Liver (tissue), 9 donors: ENCODE results near the gene NBEA. TPM values are rescaled to one million over a fixed set of nuclear protein-coding genes. Genes with fewer than 3 reads are reported as not detected.

ENCODE experiments used
- DNase-seq: peaks from one replicate; pipeline ENCODE4 v3.0.0-alpha.2; 2017; ENCODE audit warnings: low spot score
- H3K27ac ChIP-seq, 2 donors: one replicate each; pipeline ENCODE4 v1.7.0; 2013; ENCODE audit warnings: inconsistent platforms in 2 of 2, low read length in 2 of 2, control low read depth in 1 of 2, low read depth in 1 of 2, mild to moderate bottlenecking in 1 of 2
- H3K27me3 ChIP-seq, 4 donors: one replicate each; pipeline versions ENCODE4 v1.6.1 to v1.7.0; 2013; ENCODE audit warnings: low read length in 3 of 4, inconsistent platforms in 1 of 4, mild to moderate bottlenecking in 1 of 4, moderate library complexity in 1 of 4; ENCODE audit not compliant: control insufficient read depth in 4 of 4, insufficient read depth in 4 of 4
- H3K36me3 ChIP-seq, 4 donors: one replicate each; pipeline versions ENCODE4 v1.6.1 to v1.7.0; 2013; ENCODE audit warnings: low read length in 3 of 4, mild to moderate bottlenecking in 3 of 4, low read depth in 1 of 4, moderate library complexity in 1 of 4; ENCODE audit not compliant: control insufficient read depth in 4 of 4, insufficient read depth in 3 of 4
- H3K4me1 ChIP-seq, 4 donors: one replicate each; pipeline versions ENCODE4 v1.6.1 to v1.7.0; 2013; ENCODE audit warnings: low read length in 3 of 4, mild to moderate bottlenecking in 3 of 4, moderate library complexity in 1 of 4; ENCODE audit not compliant: control insufficient read depth in 4 of 4, insufficient read depth in 4 of 4
- H3K4me3 ChIP-seq, 3 donors: one replicate each; pipeline versions ENCODE4 v1.6.1 to v1.7.0; 2013; ENCODE audit warnings: low read length in 3 of 3, control low read depth in 1 of 3, low read depth in 1 of 3, mild to moderate bottlenecking in 1 of 3
- H3K9ac ChIP-seq, 2 donors: one replicate each; pipeline ENCODE4 v1.7.0; 2013; ENCODE audit warnings: low read length in 2 of 2, mild to moderate bottlenecking in 2 of 2, moderate library complexity in 2 of 2, control low read depth in 1 of 2, low read depth in 1 of 2
- H3K9me3 ChIP-seq, 4 donors: one replicate each; pipeline versions ENCODE4 v1.6.1 to v1.7.0; 2013; ENCODE audit warnings: low read length in 3 of 4; ENCODE audit not compliant: control insufficient read depth in 4 of 4
- EGR1 ChIP-seq, 2 donors: IDR thresholded peaks; 2 replicates each; pipeline ENCODE4 v1.6.1; 2016 to 2018; ENCODE audit warnings: antibody characterized with exemption in 2 of 2, low read depth in 2 of 2
- FOXA1 ChIP-seq: IDR thresholded peaks from 2 replicates; pipeline ENCODE4 v1.6.1; 2016; ENCODE audit warnings: antibody characterized with exemption
- FOXA2 ChIP-seq: IDR thresholded peaks from 2 replicates; pipeline ENCODE4 v1.6.1; 2016; ENCODE audit warnings: antibody characterized with exemption
- GABPA ChIP-seq, 2 donors: IDR thresholded peaks in 1 of 2; conservative IDR thresholded peaks in 1 of 2; 2 replicates each; pipeline ENCODE4 v1.6.1; 2016; ENCODE audit warnings: antibody characterized with exemption in 2 of 2, mild to moderate bottlenecking in 1 of 2, moderate library complexity in 1 of 2
- HNF4A ChIP-seq, 2 donors: conservative IDR thresholded peaks; 2 replicates each; pipeline ENCODE4 v1.6.1; 2016; ENCODE audit warnings: antibody characterized with exemption in 2 of 2, mild to moderate bottlenecking in 2 of 2
- NR2F2 ChIP-seq: IDR thresholded peaks from 2 replicates; pipeline ENCODE4 v1.6.1; 2016; ENCODE audit warnings: antibody characterized with exemption
- RAD21 ChIP-seq, 2 donors: IDR thresholded peaks; 2 replicates each; pipeline ENCODE4 v1.6.1; 2016; ENCODE audit warnings: antibody characterized with exemption in 2 of 2, mild to moderate bottlenecking in 2 of 2
- TAF1 ChIP-seq: conservative IDR thresholded peaks from 2 replicates; pipeline ENCODE4 v1.6.1; 2016; ENCODE audit warnings: antibody characterized with exemption, mild to moderate bottlenecking
- WGBS: extraction: QIAGEN DNeasy Blood & Tissue Kit; methylation state at CpG from one replicate; pipeline ENCODE4 v1.1.7; 2013; 5-methylcytosine and 5-hydroxymethylcytosine counted together
- polyA plus RNA-seq, 2 donors: library from polyadenylated mRNA; stranded (reverse) in 1 of 2; unstranded in 1 of 2; fragments of 200-250 nt in 1 of 2; fragments of >200 nt in 1 of 2; fragmentation: Nextera tagmentation in 1 of 2; extraction: Ambion mirVana in 1 of 2; gene quantifications; one replicate each; pipeline versions ENCODE4 v1.2.1 to v1.2.3, GENCODE V29; 2013 to 2015
- total RNA-seq, 2 donors: library from RNA; depleted of rRNA; stranded (reverse); fragments of >200 nt; gene quantifications; one replicate each; pipeline ENCODE4 v1.2.3, GENCODE V29; 2014
- TF ChIP-seq, protein P1 (sequence below): IDR thresholded peaks from 2 replicates; pipeline ENCODE4 v1.6.1; 2016; ENCODE audit warnings: antibody characterized with exemption, mild to moderate bottlenecking
- TF ChIP-seq, protein P2 (sequence below): IDR thresholded peaks from 2 replicates; pipeline ENCODE4 v1.6.1; 2016; ENCODE audit warnings: antibody characterized with exemption
- TF ChIP-seq, protein P3 (sequence below): fragments of 150-350 bp; IDR thresholded peaks from 2 replicates; pipeline ENCODE4 v1.5.1; 2017; ENCODE audit warnings: improper control_type of control experiment, low read depth, low read length; ENCODE audit not compliant: missing input control
- TF ChIP-seq, protein P4 (sequence below): IDR thresholded peaks from 2 replicates; pipeline ENCODE4 v1.6.1; 2016; ENCODE audit warnings: antibody characterized with exemption
- donor health status: healthy.
- donor health status: healthy.
- donor health status: healthy.
- donor health status: healthy.
- donor health status: healthy.

Gene NBEA
- total and polyA plus RNA-seq, 4 donors = 0.24 to 3.5 (median 1.4) TPM

DNA sequence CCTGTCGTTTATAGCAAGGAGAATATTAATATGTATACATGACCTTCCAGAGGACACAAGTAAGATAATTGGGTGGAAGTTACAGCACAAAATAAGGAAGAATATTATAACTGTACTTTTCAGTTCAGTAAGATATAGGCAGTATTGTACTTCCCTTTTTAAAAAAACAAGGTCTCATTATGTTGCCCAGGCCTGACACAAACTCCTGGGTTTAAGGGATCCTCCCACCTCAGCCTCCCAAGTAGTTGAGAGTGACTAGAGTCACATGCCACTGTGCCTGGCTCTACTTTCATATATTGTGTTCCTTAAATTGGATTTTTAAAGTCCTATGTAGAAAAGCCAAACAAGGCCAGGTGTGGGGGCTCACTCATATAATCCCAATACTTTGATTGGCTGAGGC lies 553.9 kb downstream of the NBEA start:
- Histone ChIP-seq H3K9me3 (no peaks in the 10 kb centered on the region), H3K4me1 (no peaks in the 10 kb centered on the region), H3K4me3 (no peak overlapping the region), H3K9ac (no peak overlapping the region), H3K27me3 (no peaks in the 10 kb centered on the region), H3K27ac (no peak overlapping the region), H3K36me3 (no peaks in the 10 kb centered on the region)
- no peak for DNase-seq
- TF ChIP-seq, protein P1, sequence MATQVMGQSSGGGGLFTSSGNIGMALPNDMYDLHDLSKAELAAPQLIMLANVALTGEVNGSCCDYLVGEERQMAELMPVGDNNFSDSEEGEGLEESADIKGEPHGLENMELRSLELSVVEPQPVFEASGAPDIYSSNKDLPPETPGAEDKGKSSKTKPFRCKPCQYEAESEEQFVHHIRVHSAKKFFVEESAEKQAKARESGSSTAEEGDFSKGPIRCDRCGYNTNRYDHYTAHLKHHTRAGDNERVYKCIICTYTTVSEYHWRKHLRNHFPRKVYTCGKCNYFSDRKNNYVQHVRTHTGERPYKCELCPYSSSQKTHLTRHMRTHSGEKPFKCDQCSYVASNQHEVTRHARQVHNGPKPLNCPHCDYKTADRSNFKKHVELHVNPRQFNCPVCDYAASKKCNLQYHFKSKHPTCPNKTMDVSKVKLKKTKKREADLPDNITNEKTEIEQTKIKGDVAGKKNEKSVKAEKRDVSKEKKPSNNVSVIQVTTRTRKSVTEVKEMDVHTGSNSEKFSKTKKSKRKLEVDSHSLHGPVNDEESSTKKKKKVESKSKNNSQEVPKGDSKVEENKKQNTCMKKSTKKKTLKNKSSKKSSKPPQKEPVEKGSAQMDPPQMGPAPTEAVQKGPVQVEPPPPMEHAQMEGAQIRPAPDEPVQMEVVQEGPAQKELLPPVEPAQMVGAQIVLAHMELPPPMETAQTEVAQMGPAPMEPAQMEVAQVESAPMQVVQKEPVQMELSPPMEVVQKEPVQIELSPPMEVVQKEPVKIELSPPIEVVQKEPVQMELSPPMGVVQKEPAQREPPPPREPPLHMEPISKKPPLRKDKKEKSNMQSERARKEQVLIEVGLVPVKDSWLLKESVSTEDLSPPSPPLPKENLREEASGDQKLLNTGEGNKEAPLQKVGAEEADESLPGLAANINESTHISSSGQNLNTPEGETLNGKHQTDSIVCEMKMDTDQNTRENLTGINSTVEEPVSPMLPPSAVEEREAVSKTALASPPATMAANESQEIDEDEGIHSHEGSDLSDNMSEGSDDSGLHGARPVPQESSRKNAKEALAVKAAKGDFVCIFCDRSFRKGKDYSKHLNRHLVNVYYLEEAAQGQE = no peak
- TF ChIP-seq, protein P2, sequence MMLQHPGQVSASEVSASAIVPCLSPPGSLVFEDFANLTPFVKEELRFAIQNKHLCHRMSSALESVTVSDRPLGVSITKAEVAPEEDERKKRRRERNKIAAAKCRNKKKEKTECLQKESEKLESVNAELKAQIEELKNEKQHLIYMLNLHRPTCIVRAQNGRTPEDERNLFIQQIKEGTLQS = no peak
- no peak for TF ChIP-seq HNF4A (conservative IDR thresholded peaks at IDR 0.05)
- no peak for TF ChIP-seq TAF1
- no peak for TF ChIP-seq FOXA1
- TF ChIP-seq, protein P3, sequence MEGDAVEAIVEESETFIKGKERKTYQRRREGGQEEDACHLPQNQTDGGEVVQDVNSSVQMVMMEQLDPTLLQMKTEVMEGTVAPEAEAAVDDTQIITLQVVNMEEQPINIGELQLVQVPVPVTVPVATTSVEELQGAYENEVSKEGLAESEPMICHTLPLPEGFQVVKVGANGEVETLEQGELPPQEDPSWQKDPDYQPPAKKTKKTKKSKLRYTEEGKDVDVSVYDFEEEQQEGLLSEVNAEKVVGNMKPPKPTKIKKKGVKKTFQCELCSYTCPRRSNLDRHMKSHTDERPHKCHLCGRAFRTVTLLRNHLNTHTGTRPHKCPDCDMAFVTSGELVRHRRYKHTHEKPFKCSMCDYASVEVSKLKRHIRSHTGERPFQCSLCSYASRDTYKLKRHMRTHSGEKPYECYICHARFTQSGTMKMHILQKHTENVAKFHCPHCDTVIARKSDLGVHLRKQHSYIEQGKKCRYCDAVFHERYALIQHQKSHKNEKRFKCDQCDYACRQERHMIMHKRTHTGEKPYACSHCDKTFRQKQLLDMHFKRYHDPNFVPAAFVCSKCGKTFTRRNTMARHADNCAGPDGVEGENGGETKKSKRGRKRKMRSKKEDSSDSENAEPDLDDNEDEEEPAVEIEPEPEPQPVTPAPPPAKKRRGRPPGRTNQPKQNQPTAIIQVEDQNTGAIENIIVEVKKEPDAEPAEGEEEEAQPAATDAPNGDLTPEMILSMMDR = no peak
- TF ChIP-seq, protein P4, sequence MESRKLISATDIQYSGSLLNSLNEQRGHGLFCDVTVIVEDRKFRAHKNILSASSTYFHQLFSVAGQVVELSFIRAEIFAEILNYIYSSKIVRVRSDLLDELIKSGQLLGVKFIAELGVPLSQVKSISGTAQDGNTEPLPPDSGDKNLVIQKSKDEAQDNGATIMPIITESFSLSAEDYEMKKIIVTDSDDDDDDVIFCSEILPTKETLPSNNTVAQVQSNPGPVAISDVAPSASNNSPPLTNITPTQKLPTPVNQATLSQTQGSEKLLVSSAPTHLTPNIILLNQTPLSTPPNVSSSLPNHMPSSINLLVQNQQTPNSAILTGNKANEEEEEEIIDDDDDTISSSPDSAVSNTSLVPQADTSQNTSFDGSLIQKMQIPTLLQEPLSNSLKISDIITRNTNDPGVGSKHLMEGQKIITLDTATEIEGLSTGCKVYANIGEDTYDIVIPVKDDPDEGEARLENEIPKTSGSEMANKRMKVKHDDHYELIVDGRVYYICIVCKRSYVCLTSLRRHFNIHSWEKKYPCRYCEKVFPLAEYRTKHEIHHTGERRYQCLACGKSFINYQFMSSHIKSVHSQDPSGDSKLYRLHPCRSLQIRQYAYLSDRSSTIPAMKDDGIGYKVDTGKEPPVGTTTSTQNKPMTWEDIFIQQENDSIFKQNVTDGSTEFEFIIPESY = no peak
- 63% methylated on average over 1 of the region's 1 CpG for WGBS

DNA sequence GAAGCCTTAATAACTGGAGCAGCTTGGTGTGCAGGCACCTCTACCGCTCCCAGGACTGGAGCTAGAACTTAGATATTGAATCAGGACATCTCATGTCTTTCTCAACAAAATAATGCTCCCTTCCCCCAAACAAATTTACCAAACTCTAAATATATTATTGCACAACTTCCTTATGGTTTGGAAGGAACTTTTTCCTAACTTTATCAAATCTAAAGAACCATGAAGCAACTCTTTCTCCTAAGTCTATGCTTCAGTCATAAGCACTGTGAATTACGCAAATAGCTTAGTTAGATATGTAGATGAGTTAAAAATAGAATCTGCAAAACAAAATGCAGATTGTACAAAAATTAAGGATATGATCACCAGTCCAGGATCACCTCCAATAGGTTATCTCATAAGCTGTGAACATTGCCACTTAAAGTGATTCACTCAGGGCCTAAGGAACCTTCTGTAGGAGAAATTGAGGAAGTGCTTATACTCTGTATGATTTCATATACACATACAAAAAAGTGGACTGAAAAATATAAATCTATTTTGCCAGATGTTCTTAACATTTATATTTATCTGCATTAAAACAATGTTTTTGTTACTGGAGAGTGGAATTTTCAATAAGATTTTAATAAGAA lies 554.8 kb downstream of the NBEA start:
- H3K27me3 ChIP-seq = no peaks in the 10 kb centered on the region
- TF ChIP-seq NR2F2 = no peak
- no peak for TF ChIP-seq FOXA2
- TF ChIP-seq FOXA1 = no peak
- no peak for TF ChIP-seq GABPA (IDR thresholded peaks at IDR 0.05 in 1 of 2, conservative IDR thresholded peaks at IDR 0.05 in 1 of 2)
- no peak for TF ChIP-seq TAF1
- no peak for TF ChIP-seq HNF4A (conservative IDR thresholded peaks at IDR 0.05)
- no peak for TF ChIP-seq RAD21 (IDR thresholded peaks at IDR 0.05)
- TF ChIP-seq, protein P2 = no peak
- no peak for TF ChIP-seq EGR1 (IDR thresholded peaks at IDR 0.05; ENCODE audit: low read depth in 2 of 2)
- no peak overlapping the region for H3K27ac ChIP-seq
- H3K36me3 ChIP-seq = no peaks in the 10 kb centered on the region
- DNase-seq = no peak
- no peaks in the 10 kb centered on the region for H3K4me1 ChIP-seq
- no peaks in the 10 kb centered on the region for H3K9me3 ChIP-seq
- WGBS = 88% methylated on average over 2 of the region's 2 CpGs
- H3K9ac ChIP-seq = no peak overlapping the region
- no peak overlapping the region for H3K4me3 ChIP-seq
